Activated CD8-positive, alpha-beta memory T cell treated with anti-CD3 and anti-CD28 coated beads for 24 hours (primary cell): ENCODE data around the gene USP48.
"Not testable (repeated sequence)": the region's sequence is repeated elsewhere in the genome, so short reads cannot be mapped to it uniquely, and the experiment has no call there.

ENCODE experiments used
- DNase-seq: peaks from one replicate; pipeline ENCODE4 v3.0.0-alpha.2; 2020

The USP48 gene

GRCh38 chr1:21814241-21814918 is 31.4 kb upstream of the USP48 start:
- peak; percentile 74 for DNase-seq

- DNase-seq = no peak
Measured at GRCh38 chr1:21813542-21813941, 30.6 kb upstream of the USP48 start.

GRCh38 chr1:21811875-21812305 is 28.9 kb upstream of the USP48 start, which contains the start of gene LDLRAD2:
Gene LDLRAD2, plus strand, starts transcription at chr1:21812265. Its CDS starts 187 bp downstream, at chr1:21812452.
- DNase-seq = no peak

- no peak for DNase-seq
Measured at GRCh38 chr1:21804536-21804935, 21.6 kb upstream of the USP48 start.

- no peak for DNase-seq
Measured at GRCh38 chr1:21801100-21801499, 18.2 kb upstream of the USP48 start.

GRCh38 chr1:21799730-21800129 is 16.8 kb upstream of the USP48 start:
- DNase-seq = no peak

- DNase-seq = no peak
Measured at GRCh38 chr1:21795075-21795474, 12.1 kb upstream of the USP48 start.

- DNase-seq = no peak
Measured at GRCh38 chr1:21794656-21795055, 11.7 kb upstream of the USP48 start.

GRCh38 chr1:21793104-21793503 is 10.2 kb upstream of the USP48 start:
- DNase-seq = no peak

- no peak for DNase-seq
Measured at GRCh38 chr1:21786640-21787039, 3.7 kb upstream of the USP48 start.

GRCh38 chr1:21785764-21786163 is 2.8 kb upstream of the USP48 start:
- DNase-seq = not testable (repeated sequence)

- DNase-seq = no peak
Measured at GRCh38 chr1:21783679-21784603, 992 bp upstream of the USP48 start.

- DNase-seq = no peak
Measured at GRCh38 chr1:21782349-21782867, 541 bp downstream of the USP48 start.

GRCh38 chr1:21781815-21782348 is 1.1 kb downstream of the USP48 start:
- DNase-seq = no peak

- DNase-seq = no peak
Measured at GRCh38 chr1:21779613-21780521, 3.1 kb downstream of the USP48 start.

- no peak for DNase-seq
Measured at GRCh38 chr1:21778405-21778727, 4.6 kb downstream of the USP48 start.

- DNase-seq = not testable (repeated sequence)
Measured at GRCh38 chr1:21776925-21777324, 6.0 kb downstream of the USP48 start.

GRCh38 chr1:21775985-21776562 is 6.9 kb downstream of the USP48 start:
- no peak for DNase-seq

GRCh38 chr1:21775550-21775914 is 7.4 kb downstream of the USP48 start:
- DNase-seq = no peak

GRCh38 chr1:21774835-21775549 is 8.0 kb downstream of the USP48 start:
- DNase-seq = no peak

GRCh38 chr1:21773585-21773984 is 9.4 kb downstream of the USP48 start:
- no peak for DNase-seq

GRCh38 chr1:21771672-21772071 is 11.3 kb downstream of the USP48 start:
- not testable (repeated sequence) for DNase-seq
